Loucy (cell line): Measurements from ENCODE around the gene ABHD6.

Experiments used
- EZH2phosphoT487 ChIP-seq: fragments of 200-600 bp; IDR thresholded peaks from 2 replicates; pipeline ENCODE4 v1.6.1; 2018; ENCODE audit warnings: antibody characterized with exemption, mild to moderate bottlenecking, moderate library complexity, borderline replicate concordance
- TF ChIP-seq, protein P1 (sequence below): fragments of 200-600 bp; sonication (generic); conservative IDR thresholded peaks from 2 replicates; pipeline ENCODE4 v1.5.1; 2014; ENCODE audit warnings: mild to moderate bottlenecking, antibody characterized with exemption, low read length

DNA sequence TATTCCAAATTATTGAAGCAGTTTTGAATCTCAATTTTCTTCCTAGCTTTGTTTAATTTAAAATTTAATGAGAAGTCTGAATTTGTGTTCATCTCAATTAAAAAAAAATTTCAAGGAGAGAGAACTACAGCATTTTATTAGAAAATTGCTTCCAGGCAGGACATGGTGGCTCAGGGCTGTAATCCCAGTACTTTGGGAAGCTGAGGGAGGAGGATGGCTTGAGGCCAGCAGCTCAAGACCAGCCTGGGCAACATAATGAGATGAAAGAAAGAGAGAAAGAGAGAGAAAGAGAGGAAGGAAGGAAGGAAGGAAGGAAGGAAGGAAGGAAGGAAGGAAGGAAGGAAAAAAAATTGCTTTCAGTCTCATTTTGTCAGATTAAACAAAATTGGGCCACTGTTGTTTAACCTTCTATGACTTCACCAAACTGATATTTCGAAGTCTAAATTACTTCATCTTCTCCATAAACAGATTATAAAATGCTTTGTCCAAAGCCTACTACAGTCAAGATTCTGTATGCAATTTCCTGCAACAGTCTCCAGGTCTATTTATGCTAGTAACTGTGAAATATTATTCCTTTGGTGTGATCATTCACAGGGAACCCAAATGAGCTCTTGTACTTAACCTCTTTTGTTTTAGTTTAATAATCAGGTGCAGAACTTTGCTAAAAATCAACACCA, 6.6 kb upstream of the ABHD6 start:
- TF ChIP-seq, protein P1, sequence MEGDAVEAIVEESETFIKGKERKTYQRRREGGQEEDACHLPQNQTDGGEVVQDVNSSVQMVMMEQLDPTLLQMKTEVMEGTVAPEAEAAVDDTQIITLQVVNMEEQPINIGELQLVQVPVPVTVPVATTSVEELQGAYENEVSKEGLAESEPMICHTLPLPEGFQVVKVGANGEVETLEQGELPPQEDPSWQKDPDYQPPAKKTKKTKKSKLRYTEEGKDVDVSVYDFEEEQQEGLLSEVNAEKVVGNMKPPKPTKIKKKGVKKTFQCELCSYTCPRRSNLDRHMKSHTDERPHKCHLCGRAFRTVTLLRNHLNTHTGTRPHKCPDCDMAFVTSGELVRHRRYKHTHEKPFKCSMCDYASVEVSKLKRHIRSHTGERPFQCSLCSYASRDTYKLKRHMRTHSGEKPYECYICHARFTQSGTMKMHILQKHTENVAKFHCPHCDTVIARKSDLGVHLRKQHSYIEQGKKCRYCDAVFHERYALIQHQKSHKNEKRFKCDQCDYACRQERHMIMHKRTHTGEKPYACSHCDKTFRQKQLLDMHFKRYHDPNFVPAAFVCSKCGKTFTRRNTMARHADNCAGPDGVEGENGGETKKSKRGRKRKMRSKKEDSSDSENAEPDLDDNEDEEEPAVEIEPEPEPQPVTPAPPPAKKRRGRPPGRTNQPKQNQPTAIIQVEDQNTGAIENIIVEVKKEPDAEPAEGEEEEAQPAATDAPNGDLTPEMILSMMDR, result no peak
- no peak for TF ChIP-seq EZH2phosphoT487
